B cell (primary cell): Measurements from ENCODE around the gene HMG20B. TPM values are rescaled to one million over a fixed set of nuclear protein-coding genes. Genes with fewer than 3 reads are reported as not detected.

ENCODE experiments used
- ATAC-seq: fragments of 200-7000 bp; cut with Tn5 transposase; one replicate; pipeline ENCODE4 v1.10.0; 2021; ENCODE audit warnings: low read depth, mild to moderate bottlenecking, moderate number of reproducible peaks, moderate library complexity
- CTCF ChIA-PET: fragments of 350-600 bp; sonication (Branson Sonifier 250); formaldehyde crosslinking; loops from one replicate; lab custom pipeline; 2021; ENCODE audit warnings: antibody characterized with exemption, inconsistent platforms; lab: Charles Lee
- POLR2A ChIA-PET: fragments of 350-600 bp; sonication (Branson Sonifier 250); formaldehyde crosslinking; loops from one replicate; lab custom pipeline; 2021; ENCODE audit warnings: antibody characterized with exemption; lab: Charles Lee
- DNase-seq: peaks from one replicate; pipeline ENCODE4 v3.0.0; 2013
- H2AFZ ChIP-seq: 2 replicates; pipeline ENCODE4 v1.6.1; 2012; ENCODE audit warnings: mild to moderate bottlenecking, low read depth, low read length; ENCODE audit not compliant: insufficient read depth, poor library complexity, severe bottlenecking
- H3K27ac ChIP-seq, 2 donors: 1 replicate in 1 of 2; 2 replicates in 1 of 2; pipeline ENCODE4 v1.5.1; 2012 to 2013; ENCODE audit warnings: low read length in 2 of 2, mild to moderate bottlenecking in 2 of 2, moderate library complexity in 1 of 2
- H3K27me3 ChIP-seq, 4 experiments: fragments of 200-600 bp in 1 of 4; sonication (generic) in 1 of 4; replicated peaks in 1 of 4; 1 replicate in 2 of 4; 2 replicates in 2 of 4; pipeline versions ENCODE4 v1.6.1 to v1.7.0; 2013 to 2016; ENCODE audit warnings: low read length in 3 of 4, mild to moderate bottlenecking in 2 of 4, mixed read lengths in 1 of 4, moderate library complexity in 1 of 4; ENCODE audit not compliant: insufficient read depth in 4 of 4, control insufficient read depth in 3 of 4; ENCODE audit errors: control extremely low read depth in 1 of 4
- H3K36me3 ChIP-seq, 2 experiments: replicated peaks in 1 of 2; 1 replicate in 1 of 2; 2 replicates in 1 of 2; pipeline versions ENCODE4 v1.6.1 to v1.7.1; 2013; ENCODE audit warnings: low read length in 1 of 2; ENCODE audit not compliant: insufficient read depth in 2 of 2, control insufficient read depth in 1 of 2; ENCODE audit errors: control extremely low read depth in 1 of 2, extremely low read depth in 1 of 2
- H3K4me1 ChIP-seq, 2 donors: fragments of 200-600 bp in 1 of 2; sonication (generic) in 1 of 2; 1 replicate in 1 of 2; 2 replicates in 1 of 2; pipeline versions ENCODE4 v1.5.1 to v1.6.1; 2013 to 2017; ENCODE audit warnings: low read length in 2 of 2; ENCODE audit not compliant: control insufficient read depth in 2 of 2, insufficient read depth in 2 of 2
- H3K4me2 ChIP-seq: replicated peaks from 2 replicates; pipeline ENCODE3; 2012; ENCODE audit warnings: mild to moderate bottlenecking, low read depth, low read length; ENCODE audit not compliant: poor library complexity, severe bottlenecking
- H3K4me3 ChIP-seq, 5 experiments: fragments of 200-600 bp in 1 of 5; sonication (generic) in 1 of 5; 1 replicate in 3 of 5; 2 replicates in 2 of 5; pipeline versions ENCODE4 v1.5.1 to v1.7.0; 2011 to 2016; ENCODE audit warnings: low read length in 4 of 5, mild to moderate bottlenecking in 4 of 5, low read depth in 2 of 5, control low read depth in 1 of 5, moderate library complexity in 1 of 5; ENCODE audit not compliant: insufficient read depth in 1 of 5; ENCODE audit errors: control extremely low read depth in 1 of 5, extremely low read depth in 1 of 5
- H3K79me2 ChIP-seq: fragments of 200-600 bp; sonication (generic); one replicate; pipeline ENCODE4 v1.6.0; 2016; ENCODE audit warnings: low read length; ENCODE audit not compliant: control insufficient read depth, insufficient read depth
- H3K9ac ChIP-seq: fragments of 200-600 bp; sonication (generic); 2 replicates; pipeline ENCODE4 v1.6.1; 2017; ENCODE audit warnings: mild to moderate bottlenecking, low read length, moderate library complexity
- H3K9me3 ChIP-seq, 3 donors: one replicate each; pipeline versions ENCODE4 v1.6.1 to v1.7.1; 2013; ENCODE audit warnings: low read length in 2 of 3; ENCODE audit not compliant: control insufficient read depth in 2 of 3, insufficient read depth in 1 of 3; ENCODE audit errors: control extremely low read depth in 1 of 3
- H4K20me1 ChIP-seq: 2 replicates; pipeline ENCODE4 v1.6.0; 2012; ENCODE audit warnings: mild to moderate bottlenecking, low read length; ENCODE audit not compliant: insufficient read depth, control insufficient read depth, poor library complexity, severe bottlenecking
- H3K27ac Mint-ChIP-seq: one replicate; pipeline ENCODE4 v1.8.0; 2021; ENCODE audit warnings: mixed read lengths
- H3K27me3 Mint-ChIP-seq: one replicate; pipeline ENCODE4 v1.8.0; 2021; ENCODE audit warnings: mixed read lengths
- H3K4me1 Mint-ChIP-seq: one replicate; pipeline ENCODE4 v1.8.0; 2021; ENCODE audit warnings: mixed read lengths
- H3K4me3 Mint-ChIP-seq: one replicate; pipeline ENCODE4 v1.8.0; 2021; ENCODE audit warnings: mixed read lengths
- H3K9me3 Mint-ChIP-seq: one replicate; pipeline ENCODE4 v1.8.0; 2022; ENCODE audit warnings: mixed read lengths; ENCODE audit not compliant: insufficient read depth
- CTCF ChIP-seq: fragments of 200-600 bp; IDR thresholded peaks from one replicate; pipeline ENCODE4 v1.8.0; 2022; ENCODE audit warnings: antibody characterized with exemption, mild to moderate bottlenecking
- EZH2 ChIP-seq: IDR thresholded peaks from 2 replicates; pipeline ENCODE4 v1.6.1; 2012; ENCODE audit warnings: borderline replicate concordance, low read depth, mild to moderate bottlenecking, moderate library complexity, low read length; ENCODE audit not compliant: insufficient read depth, poor library complexity, severe bottlenecking
- WGBS: methylation state at CpG from one replicate; pipeline ENCODE4 v1.1.5; 2013; ENCODE audit warnings: missing lambda C conversion rate; ENCODE audit not compliant: insufficient coverage; 5-methylcytosine and 5-hydroxymethylcytosine counted together
- intact Hi-C: fragments of 100-400 bp; cut with micrococcal nuclease; formaldehyde crosslinking; loops from one replicate; pipeline ENCODE4 v1.10.0; 2022
- polyA plus RNA-seq: library from polyadenylated mRNA; depleted of rRNA; stranded (reverse); fragments of >200 nt; gene quantifications from 2 replicates; pipeline ENCODE4 v1.2.3, GENCODE V29; 2012
- total RNA-seq, 2 donors: library from RNA; stranded (reverse); fragments of 120-200 nt in 1 of 2; gene quantifications; 1 replicate in 1 of 2; 2 replicates in 1 of 2; pipeline versions ENCODE4 v1.2.3 to v1.2.4, GENCODE V29; 2013 to 2022

HMG20B gene
- total and polyA plus RNA-seq, 2 donors (not counting 1 experiment from before 2014, with no cell fraction given), result 41.7 to 59.0 TPM

DNA sequence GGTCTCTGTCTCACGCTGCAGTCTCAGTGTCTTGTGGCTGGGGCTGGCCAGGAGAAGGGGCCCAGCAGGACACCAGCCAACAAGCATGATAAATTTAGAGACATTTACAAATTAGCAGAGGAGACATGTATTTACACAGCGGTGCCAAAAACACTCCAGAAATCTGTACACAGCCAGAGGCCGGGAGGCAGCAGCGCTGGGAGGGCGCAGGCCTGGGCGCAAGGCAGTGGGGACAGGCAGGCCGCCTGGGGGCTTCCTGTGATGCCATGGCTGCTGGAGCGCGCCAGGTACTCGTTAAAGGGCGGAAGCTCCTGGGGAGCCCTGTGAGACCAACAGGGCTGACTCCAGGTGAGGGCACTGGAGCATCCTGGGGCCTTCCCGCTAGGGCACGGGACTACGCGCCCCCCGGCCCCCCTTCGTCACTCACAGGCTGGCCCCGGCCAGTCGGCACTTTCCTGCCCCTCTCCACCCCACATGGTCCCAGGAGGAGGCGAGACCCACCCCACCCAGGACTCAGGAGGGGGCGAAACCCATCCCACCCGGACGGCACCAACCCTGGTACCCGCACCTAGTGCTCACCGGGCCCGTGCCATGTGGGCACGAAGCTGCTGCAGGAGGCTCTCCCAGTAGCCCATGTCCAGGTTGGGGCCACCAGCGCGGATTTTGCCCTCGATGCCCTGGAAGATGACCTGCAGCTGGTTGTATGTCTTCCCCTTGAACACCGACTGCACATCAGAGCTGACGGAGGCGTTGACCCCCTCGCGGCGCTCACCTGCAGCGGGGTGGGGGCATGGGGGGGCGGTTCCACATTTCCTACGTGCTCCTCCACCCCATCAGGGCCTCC, 41.3 kb downstream of the HMG20B start:
- ATAC-seq (no peak), DNase-seq (no peak)
- Histone ChIP-seq H2AFZ (no peak overlapping the region), H3K27me3 (no peaks in the 10 kb centered on the region), H3K79me2 (no peaks in the 10 kb centered on the region), H3K9ac (no peak overlapping the region), H3K4me3 (no peak overlapping the region), H3K4me2 (no peak overlapping the region), H3K9me3 (peaks cover 0 to 8% (median 0%) of the 10 kb centered on the region in 3 donors), H3K4me1 (peaks cover 12 to 15% of the 10 kb centered on the region in 2 donors), H3K36me3 (peaks cover 0 to 25% of the 10 kb centered on the region in 2 experiments), H4K20me1 (peaks cover 4% of the 10 kb centered on the region), H3K27ac (no peak overlapping the region)
- intact Hi-C loops, result no loop called here
- TF ChIP-seq CTCF (no peak), EZH2 (no peak)
- WGBS, result 89% methylated on average over 27 of the region's 39 CpGs
- Mint-ChIP-seq H3K27me3 (no peaks in the 10 kb centered on the region), H3K4me3 (no peak overlapping the region), H3K9me3 (no peaks in the 10 kb centered on the region), H3K27ac (no peak overlapping the region), H3K4me1 (peaks cover 15% of the 10 kb centered on the region)
- CTCF ChIA-PET, result no interaction called here
- POLR2A ChIA-PET, result no interaction called here

GRCh38 chr19:3614858-3615505, 42.2 kb downstream of the HMG20B start:
- Mint-ChIP-seq H3K4me3 (no peak overlapping the region), H3K9me3 (no peaks in the 10 kb centered on the region), H3K4me1 (peaks cover 13% of the 10 kb centered on the region), H3K27ac (no peak overlapping the region), H3K27me3 (no peaks in the 10 kb centered on the region)
- Histone ChIP-seq H3K27me3 (no peaks in the 10 kb centered on the region), H3K27ac (no peak overlapping the region), H3K4me2 (no peak overlapping the region), H3K9ac (no peak overlapping the region), H3K4me1 (peaks cover 12 to 15% of the 10 kb centered on the region in 2 donors), H3K4me3 (no peak overlapping the region), H3K79me2 (peaks cover under 1% of the 10 kb centered on the region), H3K9me3 (no peaks in the 10 kb centered on the region), H3K36me3 (peaks cover 0 to 34% of the 10 kb centered on the region in 2 experiments), H2AFZ (no peak overlapping the region), H4K20me1 (peaks cover 13% of the 10 kb centered on the region)
- DNase-seq (no peak), ATAC-seq (no peak)
- intact Hi-C loops, result no loop called here
- WGBS, result 92% methylated on average over 16 of the region's 18 CpGs
- ChIA-PET CTCF (interaction anchor here (1.1 to 6.4 kb wide), 2 partner anchors 30 to 68 kb away, joined by 5 to 47 read pairs; partner anchors contain the start of gene GIPC3), POLR2A (no interaction called here)
- TF ChIP-seq EZH2 (no peak), CTCF (no peak)
